ENCODE results near the gene CLPTM1.

- TF ChIP-seq, protein P1, sequence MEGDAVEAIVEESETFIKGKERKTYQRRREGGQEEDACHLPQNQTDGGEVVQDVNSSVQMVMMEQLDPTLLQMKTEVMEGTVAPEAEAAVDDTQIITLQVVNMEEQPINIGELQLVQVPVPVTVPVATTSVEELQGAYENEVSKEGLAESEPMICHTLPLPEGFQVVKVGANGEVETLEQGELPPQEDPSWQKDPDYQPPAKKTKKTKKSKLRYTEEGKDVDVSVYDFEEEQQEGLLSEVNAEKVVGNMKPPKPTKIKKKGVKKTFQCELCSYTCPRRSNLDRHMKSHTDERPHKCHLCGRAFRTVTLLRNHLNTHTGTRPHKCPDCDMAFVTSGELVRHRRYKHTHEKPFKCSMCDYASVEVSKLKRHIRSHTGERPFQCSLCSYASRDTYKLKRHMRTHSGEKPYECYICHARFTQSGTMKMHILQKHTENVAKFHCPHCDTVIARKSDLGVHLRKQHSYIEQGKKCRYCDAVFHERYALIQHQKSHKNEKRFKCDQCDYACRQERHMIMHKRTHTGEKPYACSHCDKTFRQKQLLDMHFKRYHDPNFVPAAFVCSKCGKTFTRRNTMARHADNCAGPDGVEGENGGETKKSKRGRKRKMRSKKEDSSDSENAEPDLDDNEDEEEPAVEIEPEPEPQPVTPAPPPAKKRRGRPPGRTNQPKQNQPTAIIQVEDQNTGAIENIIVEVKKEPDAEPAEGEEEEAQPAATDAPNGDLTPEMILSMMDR (IDR thresholded peaks at IDR 0.05), result no peak
- TF ChIP-seq POLR2A (IDR thresholded peaks at IDR 0.05) (no peak), EP300 (IDR thresholded peaks at IDR 0.05) (no peak)
Observed at GRCh38 chr19:44930088-44930487, 25.1 kb upstream of the CLPTM1 start.

Data from ovary (tissue), 3 donors.